Keratinocyte (primary cell): Measurements from ENCODE around the gene NREP. TPM values are rescaled to one million over a fixed set of nuclear protein-coding genes. Genes with fewer than 3 reads are reported as not detected.

ENCODE experiments used
- DNase-seq: peaks from one replicate; pipeline ENCODE4 v3.0.0-alpha.2; 2011; ENCODE audit warnings: low read depth, missing footprints, low spot score
- FAIRE-seq: peaks from 2 replicates; lab custom pipeline; 2011; peaks lifted over from hg19 to GRCh38; lab: Jason Lieb, UNC
- H2AFZ ChIP-seq: 2 replicates; pipeline ENCODE4 v1.6.0; 2012; ENCODE audit warnings: low read length, control low read depth, inconsistent platforms; ENCODE audit not compliant: control insufficient read depth
- H3K27ac ChIP-seq: 2 replicates; pipeline ENCODE4 v1.5.1; 2011; ENCODE audit warnings: low read length; ENCODE audit not compliant: control insufficient read depth, insufficient read depth
- H3K27me3 ChIP-seq: 3 replicates; pipeline ENCODE4 v1.6.0; 2011; ENCODE audit warnings: low read length; ENCODE audit not compliant: control insufficient read depth, insufficient read depth; ENCODE audit errors: extremely low read depth
- H3K36me3 ChIP-seq, 2 experiments: 2 replicates in 1 of 2; 3 replicates in 1 of 2; pipeline ENCODE4 v1.5.1; 2011; ENCODE audit warnings: low read length in 2 of 2, mild to moderate bottlenecking in 1 of 2; ENCODE audit not compliant: control insufficient read depth in 2 of 2, insufficient read depth in 2 of 2; ENCODE audit errors: extremely low read depth in 1 of 2
- H3K4me1 ChIP-seq: 3 replicates; pipeline ENCODE4 v1.5.1; 2011; ENCODE audit warnings: low read length; ENCODE audit not compliant: control insufficient read depth, insufficient read depth; ENCODE audit errors: extremely low read depth
- H3K4me2 ChIP-seq: 3 replicates; pipeline ENCODE4 v1.6.0; 2011; ENCODE audit warnings: low read depth, low read length; ENCODE audit not compliant: control insufficient read depth, insufficient read depth; ENCODE audit errors: extremely low read depth
- H3K4me3 ChIP-seq, 3 experiments: fragments of 200-600 bp in 1 of 3; sonication (generic) in 1 of 3; 2 replicates in 2 of 3; 3 replicates in 1 of 3; pipeline ENCODE4 v1.5.1; 2011 to 2016; ENCODE audit warnings: low read length in 3 of 3, mild to moderate bottlenecking in 3 of 3, control low read depth in 2 of 3, inconsistent platforms in 1 of 3, low read depth in 1 of 3, mixed read lengths in 1 of 3, mixed run types in 1 of 3, moderate library complexity in 1 of 3; ENCODE audit not compliant: control insufficient read depth in 2 of 3, insufficient read depth in 2 of 3; ENCODE audit errors: extremely low read depth in 1 of 3
- H3K79me2 ChIP-seq: 2 replicates; pipeline ENCODE4 v1.6.0; 2012; ENCODE audit warnings: low read length; ENCODE audit not compliant: control insufficient read depth, insufficient read depth
- H3K9ac ChIP-seq: 3 replicates; pipeline ENCODE4 v1.6.0; 2011; ENCODE audit warnings: low read length; ENCODE audit not compliant: control insufficient read depth, insufficient read depth; ENCODE audit errors: extremely low read depth
- H3K9me1 ChIP-seq: 3 replicates; pipeline ENCODE4 v1.6.0; 2011; ENCODE audit warnings: low read length; ENCODE audit not compliant: control insufficient read depth, insufficient read depth; ENCODE audit errors: extremely low read depth
- H3K9me3 ChIP-seq: 2 replicates; pipeline ENCODE4 v1.5.1; 2012; ENCODE audit warnings: low read depth, low read length; ENCODE audit not compliant: control insufficient read depth
- H4K20me1 ChIP-seq: 3 replicates; pipeline ENCODE4 v1.6.0; 2011; ENCODE audit warnings: low read length; ENCODE audit not compliant: control insufficient read depth, insufficient read depth; ENCODE audit errors: extremely low read depth
- CTCF ChIP-seq, 3 experiments: IDR thresholded peaks in 1 of 3; conservative IDR thresholded peaks in 1 of 3; optimal IDR thresholded peaks in 1 of 3; 2 replicates in 2 of 3; 3 replicates in 1 of 3; pipeline versions ENCODE3 to v1.5.1; 2011; ENCODE audit warnings: low read length in 3 of 3, mild to moderate bottlenecking in 3 of 3, moderate library complexity in 2 of 3, control low read depth in 1 of 3, inconsistent platforms in 1 of 3; ENCODE audit not compliant: insufficient read depth in 2 of 3; ENCODE audit errors: extremely low read depth in 1 of 3
- EZH2 ChIP-seq: IDR thresholded peaks from one replicate; pipeline ENCODE4 v1.6.1; 2012; ENCODE audit warnings: inconsistent platforms, mild to moderate bottlenecking, low read length, moderate library complexity
- dilution Hi-C: fragments of 300-500 bp; cut with MboI; formaldehyde crosslinking; loops from one replicate; pipeline ENCODE4 v1.7.0; 2020; ENCODE audit warnings: low sequenced_read_pairs; ENCODE audit not compliant: extremely low pct_ligation_motif_present
- polyA plus RNA-seq, 5 experiments: library from polyadenylated mRNA; depleted of rRNA in 3 of 5; stranded (reverse) in 3 of 5; stranded (forward) in 1 of 5; unstranded in 1 of 5; fragments of >200 nt; gene quantifications; 1 replicate in 1 of 5; 2 replicates in 3 of 5; 3 replicates in 1 of 5; pipeline versions ENCODE4 v1.2.1 to v1.2.3, GENCODE V29; 2011 to 2012; ENCODE audit warnings: missing spikeins in 2 of 5, low read depth in 1 of 5, low replicate concordance in 1 of 5

The NREP gene
- polyA plus RNA-seq, 1 donor (not counting 4 experiments of a cell fraction or from before 2014, with no cell fraction given), result 9.1 TPM

DNA sequence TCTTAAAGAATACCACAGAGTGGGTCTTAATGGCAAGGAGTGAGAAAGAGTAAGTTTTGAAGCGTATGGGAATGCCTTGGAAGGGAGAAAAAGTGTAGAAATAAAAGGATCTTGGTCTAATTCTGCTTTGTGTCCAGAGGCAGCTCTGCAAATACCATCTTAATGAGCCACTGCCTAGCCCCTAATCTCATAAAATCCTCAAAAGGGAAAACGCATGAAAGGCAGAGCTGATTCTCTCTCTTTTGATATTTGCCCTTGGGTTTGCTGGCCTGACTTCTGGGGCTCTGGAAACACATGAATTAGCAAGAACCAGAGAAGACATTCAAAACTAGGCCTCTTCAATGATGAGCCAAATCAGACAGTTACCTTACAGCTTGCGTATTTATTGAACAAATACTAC lies 28.1 kb downstream of the NREP start:
- Histone ChIP-seq H4K20me1 (no peaks in the 10 kb centered on the region), H3K36me3 (no peaks in the 10 kb centered on the region), H3K4me1 (no peaks in the 10 kb centered on the region), H2AFZ (no peak overlapping the region), H3K9me1 (no peaks in the 10 kb centered on the region), H3K79me2 (no peaks in the 10 kb centered on the region), H3K27me3 (no peaks in the 10 kb centered on the region), H3K9ac (no peak overlapping the region), H3K27ac (no peak overlapping the region), H3K9me3 (no peaks in the 10 kb centered on the region), H3K4me2 (no peak overlapping the region), H3K4me3 (no peak overlapping the region)
- TF ChIP-seq CTCF (optimal IDR thresholded peaks at IDR 0.05 in 1 of 3, IDR thresholded peaks at IDR 0.05 in 1 of 3, conservative IDR thresholded peaks at IDR 0.05 in 1 of 3; ENCODE audit: extremely low read depth in 1 of 3, insufficient read depth in 2 of 3, low read length in 3 of 3), result no peak
- TF ChIP-seq EZH2, result no peak
- dilution Hi-C loops, result no loop called here
- DNase-seq, result no peak
- FAIRE-seq, result no peak

- Histone ChIP-seq H3K4me2 (no peak overlapping the region), H3K9me3 (no peaks in the 10 kb centered on the region), H4K20me1 (no peaks in the 10 kb centered on the region), H3K79me2 (no peaks in the 10 kb centered on the region), H3K27me3 (no peaks in the 10 kb centered on the region), H3K27ac (no peak overlapping the region), H3K4me3 (no peak overlapping the region), H3K4me1 (no peaks in the 10 kb centered on the region), H3K9ac (no peak overlapping the region), H3K36me3 (no peaks in the 10 kb centered on the region), H3K9me1 (no peaks in the 10 kb centered on the region), H2AFZ (no peak overlapping the region)
- TF ChIP-seq CTCF (optimal IDR thresholded peaks at IDR 0.05 in 1 of 3, IDR thresholded peaks at IDR 0.05 in 1 of 3, conservative IDR thresholded peaks at IDR 0.05 in 1 of 3; ENCODE audit: extremely low read depth in 1 of 3, insufficient read depth in 2 of 3, low read length in 3 of 3) (no peak), EZH2 (no peak)
- FAIRE-seq (no peak), DNase-seq (no peak)
- dilution Hi-C loops, result no loop called here
These were observed 30.0 kb downstream of the NREP start for GRCh38 chr5:111726986-111727385.
